Activated T-helper 2 cell treated with anti-CD3 and anti-CD28 coated beads, Interferon-gamma antibody, Interleukin-2, Interleukin-4, amounts not matched to agents 10 μg/mL and 5 μg/mL and 100 μg/mL, durations not matched to agents 14 hours and 24 hours and 36 hours (primary cell): ENCODE results near the gene UBA1. TPM values are rescaled to one million over a fixed set of nuclear protein-coding genes. Genes with fewer than 3 reads are reported as not detected.

Experiments used
- DNase-seq: peaks from one replicate; pipeline ENCODE4 v3.0.0; 2021; ENCODE audit warnings: low spot score
- H3K27ac Mint-ChIP-seq: one replicate; pipeline ENCODE4 v1.8.0; 2021; ENCODE audit warnings: mixed read lengths
- H3K27me3 Mint-ChIP-seq: one replicate; pipeline ENCODE4 v1.8.0; 2021; ENCODE audit warnings: low read depth, mixed read lengths
- H3K36me3 Mint-ChIP-seq: one replicate; pipeline ENCODE4 v1.8.0; 2021; ENCODE audit warnings: low read depth, mixed read lengths
- H3K4me1 Mint-ChIP-seq: one replicate; pipeline ENCODE4 v1.8.0; 2021; ENCODE audit warnings: low read depth, mixed read lengths
- H3K4me3 Mint-ChIP-seq: one replicate; pipeline ENCODE4 v1.8.0; 2021; ENCODE audit warnings: low read depth, mild to moderate bottlenecking, moderate library complexity, mixed read lengths
- H3K9me3 Mint-ChIP-seq: one replicate; pipeline ENCODE4 v1.8.0; 2021; ENCODE audit warnings: mixed read lengths
- intact Hi-C: fragments of 100-400 bp; cut with micrococcal nuclease; formaldehyde crosslinking; loops from one replicate; pipeline ENCODE4 v1.15.1; 2023
- total RNA-seq: library from RNA; stranded (reverse); gene quantifications from 2 replicates; pipeline ENCODE4 v1.2.3, GENCODE V29; 2022

UBA1 gene
- total RNA-seq, 1 donor from 2014 or later = 242 TPM

- Mint-ChIP-seq H3K27ac (no peak overlapping the region), H3K4me1 (peaks cover 1% of the 10 kb centered on the region), H3K9me3 (no peaks in the 10 kb centered on the region), H3K4me3 (no peak overlapping the region), H3K27me3 (no peaks in the 10 kb centered on the region), H3K36me3 (peaks cover 53% of the 10 kb centered on the region)
- no peak for DNase-seq
- intact Hi-C loops = no loop called here
Measured at GRCh38 chrX:47174376-47174775, 19.3 kb upstream of the UBA1 start.

- Mint-ChIP-seq H3K9me3 (no peaks in the 10 kb centered on the region), H3K27me3 (no peaks in the 10 kb centered on the region), H3K4me1 (peaks cover 1% of the 10 kb centered on the region), H3K4me3 (no peak overlapping the region), H3K36me3 (peaks cover 53% of the 10 kb centered on the region), H3K27ac (no peak overlapping the region)
- intact Hi-C loops = no loop called here
- DNase-seq = no peak
Measured at GRCh38 chrX:47174846-47175587, 18.6 kb upstream of the UBA1 start.

DNA sequence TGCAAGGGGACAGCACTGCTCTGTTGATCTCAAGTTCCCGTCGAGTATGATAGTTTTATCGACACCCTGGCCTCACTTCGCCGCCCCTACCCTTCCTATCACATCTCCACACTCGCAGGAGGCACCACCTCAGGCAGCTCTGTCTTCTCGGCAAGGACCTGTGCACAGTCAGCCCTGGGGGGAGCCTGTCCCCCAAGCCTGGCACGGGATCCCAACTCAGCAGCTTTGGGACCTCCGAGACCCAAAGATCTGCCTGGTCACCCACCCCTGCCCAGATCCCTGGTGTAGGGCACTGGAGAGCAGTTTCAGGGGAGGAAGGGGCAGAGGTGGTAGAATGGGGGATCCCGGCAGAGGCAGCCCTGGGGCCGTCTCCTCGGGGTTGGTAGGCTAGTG lies 18.0 kb upstream of the UBA1 start:
- H3K4me1 Mint-ChIP-seq = peaks cover 1% of the 10 kb centered on the region
- DNase-seq = no peak
- no peak overlapping the region for H3K27ac Mint-ChIP-seq
- H3K36me3 Mint-ChIP-seq = peaks cover 51% of the 10 kb centered on the region
- intact Hi-C loops = no loop called here
- no peak overlapping the region for H3K4me3 Mint-ChIP-seq
- H3K9me3 Mint-ChIP-seq = no peaks in the 10 kb centered on the region
- H3K27me3 Mint-ChIP-seq = no peaks in the 10 kb centered on the region

GRCh38 chrX:47176101-47176740 lies 17.4 kb upstream of the UBA1 start:
- H3K27me3 Mint-ChIP-seq = no peaks in the 10 kb centered on the region

GRCh38 chrX:47177079-47177478 lies 16.6 kb upstream of the UBA1 start:
- H3K36me3 Mint-ChIP-seq = peaks cover 53% of the 10 kb centered on the region
- H3K4me1 Mint-ChIP-seq = peaks cover 1% of the 10 kb centered on the region
- DNase-seq = no peak
- H3K9me3 Mint-ChIP-seq = no peaks in the 10 kb centered on the region
- intact Hi-C loops = no loop called here
- H3K27me3 Mint-ChIP-seq = no peaks in the 10 kb centered on the region
- no peak overlapping the region for H3K4me3 Mint-ChIP-seq
- no peak overlapping the region for H3K27ac Mint-ChIP-seq

More at GRCh38 chrX:47176101-47176740, 17.4 kb upstream of the UBA1 start:
- Mint-ChIP-seq H3K36me3 (peaks cover 51% of the 10 kb centered on the region), H3K9me3 (no peaks in the 10 kb centered on the region), H3K4me1 (peaks cover 1% of the 10 kb centered on the region), H3K4me3 (no peak overlapping the region), H3K27ac (no peak overlapping the region)
- intact Hi-C loops = no loop called here
- no peak for DNase-seq

- Mint-ChIP-seq H3K36me3 (peaks cover 51% of the 10 kb centered on the region), H3K27me3 (no peaks in the 10 kb centered on the region), H3K4me3 (no peak overlapping the region), H3K27ac (no peak overlapping the region), H3K4me1 (peaks cover 1% of the 10 kb centered on the region), H3K9me3 (no peaks in the 10 kb centered on the region)
- no peak for DNase-seq
- intact Hi-C loops = no loop called here
Measured at GRCh38 chrX:47178337-47178736, 15.3 kb upstream of the UBA1 start.

GRCh38 chrX:47179221-47179927 lies 14.3 kb upstream of the UBA1 start:
- Mint-ChIP-seq H3K4me3 (no peak overlapping the region), H3K4me1 (peaks cover 1% of the 10 kb centered on the region), H3K36me3 (peaks cover 51% of the 10 kb centered on the region), H3K27me3 (no peaks in the 10 kb centered on the region), H3K9me3 (no peaks in the 10 kb centered on the region), H3K27ac (no peak overlapping the region)
- no peak for DNase-seq
- intact Hi-C loops = no loop called here

- no peak for DNase-seq
- H3K27me3 Mint-ChIP-seq = no peaks in the 10 kb centered on the region
- peaks cover 1% of the 10 kb centered on the region for H3K4me1 Mint-ChIP-seq
- H3K36me3 Mint-ChIP-seq = peaks cover 47% of the 10 kb centered on the region
- no peaks in the 10 kb centered on the region for H3K9me3 Mint-ChIP-seq
- intact Hi-C loops = no loop called here
- no peak overlapping the region for H3K4me3 Mint-ChIP-seq
- no peak overlapping the region for H3K27ac Mint-ChIP-seq
Measured at GRCh38 chrX:47179928-47180255, 13.7 kb upstream of the UBA1 start.

DNA sequence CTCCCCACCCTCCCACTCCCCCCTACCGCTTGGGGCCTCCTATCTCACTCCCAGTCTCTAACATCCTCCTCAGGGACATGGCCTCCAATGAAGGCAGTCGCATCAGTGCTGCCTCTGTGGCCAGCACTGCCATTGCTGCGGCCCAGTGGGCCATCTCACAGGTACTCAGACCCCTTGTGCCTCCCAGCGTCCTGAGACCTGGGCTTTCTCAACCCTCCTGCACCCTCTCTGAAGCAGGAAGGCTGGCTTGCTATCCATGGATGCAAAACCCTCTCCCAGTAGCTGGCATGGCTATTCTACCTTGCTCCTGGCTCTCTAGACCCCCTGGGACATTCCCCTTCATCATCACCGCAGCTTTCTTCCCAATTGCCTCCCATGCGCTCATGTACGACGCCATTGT lies 13.3 kb upstream of the UBA1 start:
- DNase-seq = no peak
- Mint-ChIP-seq H3K27ac (no peak overlapping the region), H3K36me3 (peaks cover 47% of the 10 kb centered on the region), H3K4me3 (no peak overlapping the region), H3K27me3 (no peaks in the 10 kb centered on the region), H3K4me1 (peaks cover 1% of the 10 kb centered on the region), H3K9me3 (no peaks in the 10 kb centered on the region)
- intact Hi-C loops = no loop called here

- no peak overlapping the region for H3K27ac Mint-ChIP-seq
- peaks cover 1% of the 10 kb centered on the region for H3K4me1 Mint-ChIP-seq
- DNase-seq = no peak
- intact Hi-C loops = no loop called here
- peaks cover 44% of the 10 kb centered on the region for H3K36me3 Mint-ChIP-seq
- H3K9me3 Mint-ChIP-seq = no peaks in the 10 kb centered on the region
- no peak overlapping the region for H3K4me3 Mint-ChIP-seq
- no peaks in the 10 kb centered on the region for H3K27me3 Mint-ChIP-seq
Measured at GRCh38 chrX:47181301-47181700, 12.3 kb upstream of the UBA1 start.

DNA sequence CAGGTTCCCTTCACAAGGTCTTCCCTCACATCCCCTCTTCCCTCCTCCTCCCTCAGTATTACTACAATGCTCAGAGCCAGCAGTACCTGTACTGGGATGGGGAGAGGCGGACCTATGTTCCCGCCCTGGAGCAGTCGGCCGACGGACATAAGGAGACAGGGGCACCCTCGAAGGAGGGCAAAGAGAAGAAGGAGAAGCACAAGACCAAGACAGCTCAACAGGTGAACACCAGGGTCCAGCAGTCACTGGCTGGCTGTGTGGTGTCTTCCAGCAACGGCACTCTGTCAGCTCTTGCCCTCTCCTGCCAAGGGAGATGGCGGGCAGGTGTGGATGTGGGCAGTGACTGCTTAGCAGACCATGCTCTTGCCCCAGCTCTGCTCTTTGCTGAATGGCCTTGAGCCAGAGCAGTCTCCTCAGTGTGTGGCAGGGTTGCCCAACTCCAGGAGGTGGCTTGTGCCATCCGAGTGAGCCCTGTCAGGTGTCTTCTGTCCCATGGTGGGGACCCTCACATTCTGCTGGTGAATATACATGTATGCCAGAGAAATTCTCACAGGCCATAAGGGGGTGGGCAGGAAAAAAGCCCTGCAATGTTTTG lies 11.4 kb upstream of the UBA1 start:
- Mint-ChIP-seq H3K4me1 (no peaks in the 10 kb centered on the region), H3K27ac (no peak overlapping the region), H3K9me3 (no peaks in the 10 kb centered on the region), H3K27me3 (no peaks in the 10 kb centered on the region), H3K4me3 (no peak overlapping the region), H3K36me3 (peaks cover 43% of the 10 kb centered on the region)
- intact Hi-C loops = no loop called here
- no peak for DNase-seq

GRCh38 chrX:47184486-47184885 lies 9.1 kb upstream of the UBA1 start:
- Mint-ChIP-seq H3K4me1 (peaks cover 6% of the 10 kb centered on the region), H3K27me3 (no peaks in the 10 kb centered on the region), H3K27ac (no peak overlapping the region), H3K9me3 (no peaks in the 10 kb centered on the region), H3K4me3 (no peak overlapping the region), H3K36me3 (peaks cover 29% of the 10 kb centered on the region)
- intact Hi-C loops = no loop called here
- no peak for DNase-seq

- H3K4me1 Mint-ChIP-seq = peaks cover 6% of the 10 kb centered on the region
- no peak overlapping the region for H3K27ac Mint-ChIP-seq
- no peaks in the 10 kb centered on the region for H3K27me3 Mint-ChIP-seq
- DNase-seq = no peak
- H3K36me3 Mint-ChIP-seq = peaks cover 28% of the 10 kb centered on the region
- intact Hi-C loops = no loop called here
- H3K9me3 Mint-ChIP-seq = no peaks in the 10 kb centered on the region
- no peak overlapping the region for H3K4me3 Mint-ChIP-seq
Measured at GRCh38 chrX:47185241-47185640, 8.4 kb upstream of the UBA1 start.
